Neuron (in vitro differentiated cells): ENCODE data around the gene AOC2.
A peak's percentile ranks its signal among the peaks of the same experiment; 100 is the strongest.

Experiments used
- H2AFZ ChIP-seq: one replicate; pipeline ENCODE4 v1.6.1; 2013; ENCODE audit warnings: low read depth, mild to moderate bottlenecking, inconsistent platforms, low read length, moderate library complexity
- H3K27me3 ChIP-seq: one replicate; pipeline ENCODE4 v1.6.1; 2013; ENCODE audit warnings: low read length; ENCODE audit not compliant: insufficient read depth
- H3K36me3 ChIP-seq: one replicate; pipeline ENCODE4 v1.6.1; 2013; ENCODE audit warnings: low read length; ENCODE audit not compliant: insufficient read depth
- H3K4me1 ChIP-seq: one replicate; pipeline ENCODE4 v1.6.1; 2013; ENCODE audit warnings: low read length; ENCODE audit not compliant: insufficient read depth
- H3K4me3 ChIP-seq: 2 replicates; pipeline ENCODE4 v1.5.1; 2013; ENCODE audit warnings: mild to moderate bottlenecking, low read length, moderate library complexity
- H3K9me3 ChIP-seq: one replicate; pipeline ENCODE4 v1.6.1; 2013; ENCODE audit warnings: low read length

The AOC2 gene, protein sequence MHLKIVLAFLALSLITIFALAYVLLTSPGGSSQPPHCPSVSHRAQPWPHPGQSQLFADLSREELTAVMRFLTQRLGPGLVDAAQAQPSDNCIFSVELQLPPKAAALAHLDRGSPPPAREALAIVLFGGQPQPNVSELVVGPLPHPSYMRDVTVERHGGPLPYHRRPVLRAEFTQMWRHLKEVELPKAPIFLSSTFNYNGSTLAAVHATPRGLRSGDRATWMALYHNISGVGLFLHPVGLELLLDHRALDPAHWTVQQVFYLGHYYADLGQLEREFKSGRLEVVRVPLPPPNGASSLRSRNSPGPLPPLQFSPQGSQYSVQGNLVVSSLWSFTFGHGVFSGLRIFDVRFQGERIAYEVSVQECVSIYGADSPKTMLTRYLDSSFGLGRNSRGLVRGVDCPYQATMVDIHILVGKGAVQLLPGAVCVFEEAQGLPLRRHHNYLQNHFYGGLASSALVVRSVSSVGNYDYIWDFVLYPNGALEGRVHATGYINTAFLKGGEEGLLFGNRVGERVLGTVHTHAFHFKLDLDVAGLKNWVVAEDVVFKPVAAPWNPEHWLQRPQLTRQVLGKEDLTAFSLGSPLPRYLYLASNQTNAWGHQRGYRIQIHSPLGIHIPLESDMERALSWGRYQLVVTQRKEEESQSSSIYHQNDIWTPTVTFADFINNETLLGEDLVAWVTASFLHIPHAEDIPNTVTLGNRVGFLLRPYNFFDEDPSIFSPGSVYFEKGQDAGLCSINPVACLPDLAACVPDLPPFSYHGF

DNA sequence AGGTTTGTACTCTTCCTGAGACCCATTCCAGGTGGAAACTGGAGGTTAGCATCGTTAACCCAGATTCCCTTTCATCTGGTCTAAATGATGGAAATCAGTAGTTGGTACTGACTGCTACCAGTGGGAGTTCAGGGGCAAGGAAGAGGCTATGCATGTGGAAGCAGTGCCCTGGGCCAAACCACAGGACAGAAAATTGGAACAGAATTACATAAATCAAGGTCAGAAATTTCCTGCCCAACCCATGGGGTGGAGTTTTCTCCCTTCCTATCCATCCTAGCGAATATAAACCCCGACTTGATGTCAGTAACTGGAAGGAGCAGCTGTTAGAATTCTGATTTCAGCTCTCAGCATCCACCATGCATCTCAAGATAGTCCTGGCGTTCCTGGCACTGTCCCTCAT, at the start of gene AOC2:
Gene AOC2 (plus strand): TSS at position 310 of the 400 bp plus-strand sequence. CDS start 47 bp downstream, at position 357.
- Histone ChIP-seq H2AFZ (no peak within 1 kb of the TSS), H3K4me3 (no peak within 1 kb of the TSS), H3K27me3 (no peaks in the 10 kb centered on the region), H3K36me3 (peaks cover 52% of the 10 kb centered on the region), H3K9me3 (no peaks in the 10 kb centered on the region), H3K4me1 (no peaks in the 10 kb centered on the region)

DNA sequence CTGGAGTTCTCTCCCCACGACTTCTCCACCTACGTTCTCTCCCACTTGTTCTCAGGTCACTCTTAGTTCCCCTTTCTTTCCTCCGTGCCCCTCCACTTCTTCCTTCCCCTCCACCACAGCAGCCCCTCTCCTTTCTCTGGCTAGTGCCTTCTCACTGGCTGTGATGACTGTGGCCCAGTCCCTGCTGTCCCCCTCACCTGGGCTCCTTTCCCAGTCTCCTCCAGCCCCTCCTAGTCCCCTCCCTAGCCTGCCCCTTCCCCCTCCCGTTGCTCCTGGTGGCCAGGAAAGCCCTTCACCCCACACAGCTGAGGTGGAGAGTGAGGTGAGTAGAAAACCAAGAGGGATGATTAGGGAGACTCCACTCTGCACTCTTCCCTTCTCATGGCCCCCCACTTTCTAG, 49.3 kb upstream of the AOC2 start:
- H3K4me1 ChIP-seq = peaks cover 7% of the 10 kb centered on the region
- peaks cover 7% of the 10 kb centered on the region for H3K36me3 ChIP-seq
- H2AFZ ChIP-seq = no peak overlapping the region
- H3K27me3 ChIP-seq = no peaks in the 10 kb centered on the region
- no peak overlapping the region for H3K4me3 ChIP-seq
- no peaks in the 10 kb centered on the region for H3K9me3 ChIP-seq

DNA sequence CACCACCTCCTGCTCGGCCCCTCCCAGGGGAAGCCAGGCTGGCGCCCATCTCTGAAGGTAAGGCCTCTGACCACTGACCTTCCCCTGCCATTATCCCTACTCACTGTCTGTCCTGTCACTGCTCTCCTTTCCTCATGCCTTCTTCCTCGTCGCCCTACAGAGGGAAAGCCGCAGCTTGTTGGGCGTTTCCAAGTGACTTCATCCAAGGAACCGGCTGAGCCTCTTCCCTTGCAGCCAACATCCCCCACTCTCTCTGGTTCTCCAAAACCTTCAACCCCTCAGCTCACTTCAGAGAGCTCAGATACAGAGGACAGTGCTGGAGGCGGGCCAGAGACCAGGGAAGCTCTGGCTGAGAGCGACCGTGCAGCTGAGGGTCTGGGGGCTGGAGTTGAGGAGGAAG, 48.9 kb upstream of the AOC2 start:
- Histone ChIP-seq H3K9me3 (no peaks in the 10 kb centered on the region), H3K4me1 (peaks cover 7% of the 10 kb centered on the region), H3K27me3 (no peaks in the 10 kb centered on the region), H3K4me3 (no peak overlapping the region), H3K36me3 (peaks cover 7% of the 10 kb centered on the region), H2AFZ (no peak overlapping the region)

DNA sequence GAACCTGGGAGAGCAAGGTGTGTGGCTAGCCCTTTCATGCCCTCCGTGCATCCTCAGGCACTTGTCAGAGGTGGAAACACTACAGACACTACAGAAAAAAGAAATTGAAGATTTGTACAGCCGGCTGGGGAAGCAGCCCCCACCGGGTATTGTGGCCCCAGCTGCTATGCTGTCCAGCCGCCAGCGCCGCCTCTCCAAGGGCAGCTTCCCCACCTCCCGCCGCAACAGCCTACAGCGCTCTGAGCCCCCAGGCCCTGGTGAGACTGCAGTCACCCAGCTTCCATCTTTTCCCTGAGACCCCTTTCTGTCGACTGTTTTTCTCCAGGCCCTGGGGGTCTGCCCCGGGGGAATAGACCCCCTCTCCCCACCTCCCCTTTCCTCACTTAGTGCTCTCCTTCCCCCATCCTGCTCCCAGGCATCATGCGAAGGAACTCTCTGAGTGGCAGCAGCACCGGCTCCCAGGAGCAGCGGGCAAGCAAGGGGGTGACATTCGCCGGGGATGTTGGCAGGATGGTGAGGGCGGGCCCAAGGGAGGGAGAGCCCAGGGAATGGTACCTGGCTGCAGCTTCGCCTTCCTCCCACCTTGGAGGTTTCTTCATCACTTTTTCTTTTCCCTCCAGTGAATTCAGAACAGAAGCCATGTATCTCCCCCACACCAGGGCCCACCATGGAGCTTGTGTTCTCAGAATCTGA, 48.2 kb upstream of the AOC2 start:
- Histone ChIP-seq H3K36me3 (peaks cover 7% of the 10 kb centered on the region), H2AFZ (no peak overlapping the region), H3K27me3 (no peaks in the 10 kb centered on the region), H3K9me3 (no peaks in the 10 kb centered on the region), H3K4me3 (no peak overlapping the region), H3K4me1 (peaks cover 7% of the 10 kb centered on the region)

DNA sequence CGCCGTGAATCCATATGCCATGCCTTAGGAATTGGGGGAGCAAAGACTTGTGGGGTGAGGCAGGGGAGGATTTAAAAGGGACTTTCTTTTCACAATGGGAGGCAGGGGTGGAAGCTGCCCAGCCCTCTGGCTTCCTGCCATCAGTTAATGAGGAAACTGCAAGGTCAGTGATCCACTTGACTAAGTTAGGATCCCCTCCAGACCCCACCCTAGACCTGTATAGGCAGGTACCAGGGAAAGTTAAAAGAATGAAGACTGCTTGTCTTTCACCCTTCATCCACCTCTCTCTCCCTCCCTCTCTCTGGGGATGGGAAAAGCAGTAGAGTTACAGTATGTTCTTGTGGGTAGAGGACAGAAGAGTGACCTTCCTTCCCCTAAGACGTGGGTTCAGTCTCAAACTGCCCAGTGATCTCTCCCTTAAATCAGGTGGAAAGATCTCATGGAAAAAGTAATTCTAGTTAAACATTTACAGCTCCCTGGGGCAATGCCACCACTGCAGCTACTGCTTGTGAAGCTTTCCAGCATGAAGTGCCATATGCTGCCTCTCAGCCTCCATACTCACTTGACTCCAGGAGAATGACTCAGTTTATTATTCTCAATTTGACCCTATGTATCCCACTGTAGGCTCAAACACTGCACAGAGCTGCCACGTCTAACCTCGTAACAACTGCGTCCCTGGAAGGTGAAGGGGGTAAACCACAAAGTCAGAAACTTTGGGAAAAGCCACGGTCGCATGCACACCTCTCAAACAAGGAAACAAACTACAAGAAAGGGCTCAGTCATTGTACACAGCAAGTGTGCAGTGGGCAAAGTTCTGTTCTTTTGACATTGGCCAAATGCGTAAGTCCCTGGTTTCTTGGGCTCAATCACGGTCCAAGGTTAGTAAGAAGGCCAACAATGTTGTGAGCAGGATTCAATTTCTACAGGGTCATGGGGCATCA, 47.0 kb upstream of the AOC2 start:
- Histone ChIP-seq H3K4me1 (peaks cover 7% of the 10 kb centered on the region), H3K27me3 (no peaks in the 10 kb centered on the region), H3K9me3 (no peaks in the 10 kb centered on the region)

DNA sequence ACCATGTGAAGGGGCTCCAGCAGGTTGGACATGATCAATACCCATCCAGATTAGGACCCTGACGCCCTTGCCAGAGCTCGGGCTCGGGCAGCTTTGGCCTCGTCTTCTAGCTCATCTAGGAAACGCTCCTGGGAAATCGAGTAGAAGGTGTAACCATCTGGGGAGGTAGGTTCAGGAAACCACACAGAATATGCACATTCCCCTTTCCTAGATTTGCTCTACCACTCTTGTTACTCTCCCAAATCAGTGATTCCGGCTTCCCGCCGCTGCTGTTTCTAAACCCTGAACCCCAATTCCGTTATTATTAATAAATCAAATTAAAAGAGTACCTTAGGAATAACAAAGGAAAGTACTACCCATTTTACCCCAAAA, 46.4 kb upstream of the AOC2 start:
- Histone ChIP-seq H3K27me3 (no peaks in the 10 kb centered on the region), H2AFZ (peak overlapping the region; percentile 61), H3K9me3 (no peaks in the 10 kb centered on the region)

More for the DNA sequence above, 47.0 kb upstream of the AOC2 start:
- Histone ChIP-seq H3K4me3 (peak overlapping the region; percentile 65), H3K36me3 (peaks cover 7% of the 10 kb centered on the region), H2AFZ (no peak overlapping the region)

DNA sequence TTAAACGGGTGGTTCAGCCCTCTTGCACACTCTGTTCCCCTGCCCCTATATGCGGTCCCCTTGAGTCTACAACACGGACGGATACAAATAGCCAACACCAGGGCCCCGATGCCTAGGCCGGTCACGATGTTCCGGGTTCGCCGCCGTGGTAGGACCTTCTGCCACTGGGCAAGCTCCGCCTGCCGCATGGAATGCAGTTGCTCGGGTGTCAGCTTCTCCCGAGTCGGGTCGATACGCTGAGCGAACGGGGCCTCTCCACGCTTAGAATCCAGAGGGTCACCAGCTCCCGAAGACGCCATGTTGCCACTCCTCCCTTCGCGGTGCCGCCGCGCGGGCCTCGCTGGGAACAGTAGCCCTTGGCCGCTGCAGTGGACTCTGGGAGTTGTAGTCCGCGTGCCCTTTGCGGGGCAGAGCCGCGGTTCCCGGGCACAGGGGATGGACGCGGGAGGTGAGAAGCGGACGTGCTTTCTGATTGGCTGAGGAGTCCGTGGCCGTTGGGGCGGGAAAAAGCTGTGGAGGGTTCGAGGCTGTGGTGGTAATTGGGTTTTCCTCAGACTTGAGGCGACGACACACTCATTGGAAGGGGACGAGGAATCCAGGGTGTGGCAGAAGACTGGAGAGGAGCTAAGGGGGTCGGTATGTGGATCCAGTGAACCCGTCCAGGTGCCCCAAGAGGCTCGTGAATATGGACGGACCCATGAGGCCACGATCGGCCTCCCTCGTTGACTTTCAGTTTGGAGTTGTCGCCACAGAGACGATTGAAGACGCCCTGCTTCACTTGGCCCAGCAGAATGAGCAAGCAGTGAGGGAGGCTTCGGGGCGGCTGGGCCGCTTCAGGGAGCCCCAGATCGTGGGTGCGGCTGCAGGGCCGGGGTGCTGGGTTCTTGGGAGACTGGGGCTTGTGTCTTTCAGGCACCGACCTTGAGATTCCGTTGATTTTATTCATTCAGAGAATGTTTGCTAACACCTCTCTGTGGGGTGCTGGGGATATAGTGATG, 45.7 kb upstream of the AOC2 start, which contains the start of the genes CNTD1 and COA3:
Gene CNTD1 (plus strand): TSS at position 479 of the 998 bp plus-strand sequence. CDS start 207 bp downstream, at position 686.
Gene COA3 (minus strand): TSS at position 322 of the 998 bp plus-strand sequence. CDS start 23 bp downstream, at position 299.
- H3K4me3 ChIP-seq = peak within 1 kb of the TSS; percentile 65
- H3K4me1 ChIP-seq = peaks cover 18% of the 10 kb centered on the region
- peak within 1 kb of the TSS; percentile 61 for H2AFZ ChIP-seq
- no peaks in the 10 kb centered on the region for H3K9me3 ChIP-seq
- H3K36me3 ChIP-seq = peaks cover 7% of the 10 kb centered on the region
- no peaks in the 10 kb centered on the region for H3K27me3 ChIP-seq

More for the DNA sequence above, 46.4 kb upstream of the AOC2 start:
- Histone ChIP-seq H3K36me3 (peaks cover 7% of the 10 kb centered on the region), H3K4me3 (peak overlapping the region; percentile 65), H3K4me1 (peaks cover 11% of the 10 kb centered on the region)

DNA sequence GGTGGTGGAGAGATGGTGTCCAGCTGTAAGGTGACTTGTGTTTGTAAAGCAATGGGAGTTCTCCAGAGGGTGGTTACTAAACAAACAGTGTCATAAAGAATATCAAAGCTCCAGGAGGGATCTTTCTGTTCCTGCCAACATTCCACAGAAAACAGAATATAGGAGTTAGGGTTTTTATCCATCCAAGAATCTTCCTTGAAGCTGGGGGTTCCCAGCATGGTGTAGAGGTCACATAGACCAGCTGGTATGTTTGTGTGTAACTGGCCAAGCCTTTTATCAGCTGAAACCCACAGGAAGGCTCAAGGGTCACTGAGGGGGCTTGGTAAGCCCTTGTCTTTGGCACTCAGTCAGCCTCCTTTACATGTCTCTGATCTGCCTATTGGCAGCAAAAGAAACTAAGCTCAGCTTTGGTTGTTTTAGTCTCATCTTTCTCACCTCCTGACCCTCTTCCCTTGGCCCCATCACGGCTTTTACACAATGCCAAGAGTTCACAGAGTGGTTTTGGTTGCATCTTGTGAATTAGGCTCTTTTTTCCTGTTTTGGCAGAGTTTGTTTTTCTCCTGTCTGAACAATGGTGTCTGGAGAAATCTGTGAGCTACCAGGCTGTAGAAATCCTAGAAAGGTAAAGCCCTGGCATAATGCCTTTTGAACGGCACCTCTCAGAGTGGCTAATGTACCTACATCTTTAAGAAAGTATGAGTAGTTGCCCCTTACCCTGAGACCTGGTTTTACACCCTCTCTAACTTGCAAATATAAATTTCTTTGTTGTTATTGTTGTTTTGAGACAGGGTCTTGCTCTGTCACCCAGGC, 41.1 kb upstream of the AOC2 start:
- H3K4me3 ChIP-seq = no peak overlapping the region
- peaks cover 13% of the 10 kb centered on the region for H3K4me1 ChIP-seq
- H2AFZ ChIP-seq = no peak overlapping the region
- H3K36me3 ChIP-seq = no peaks in the 10 kb centered on the region
- H3K9me3 ChIP-seq = no peaks in the 10 kb centered on the region
- H3K27me3 ChIP-seq = no peaks in the 10 kb centered on the region

DNA sequence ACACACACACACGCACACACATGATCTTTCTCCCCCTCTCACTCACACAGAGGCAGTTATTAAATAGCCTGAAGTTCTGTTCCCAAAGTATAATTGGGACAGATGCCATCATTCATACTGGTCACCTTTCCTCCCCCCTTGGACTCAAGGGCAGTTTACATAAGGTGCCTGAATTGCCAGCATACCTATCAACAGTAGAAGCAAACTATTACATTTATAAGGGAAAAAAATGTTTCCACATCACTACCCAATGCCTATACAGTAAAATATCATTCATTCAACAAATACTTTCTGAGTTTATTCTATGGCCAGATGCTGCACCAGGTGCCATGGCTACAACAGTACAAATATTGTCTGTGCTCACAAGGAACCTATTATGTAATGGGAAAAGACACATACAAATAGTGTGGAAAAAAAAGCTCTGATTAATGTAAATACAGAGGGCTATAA, 39.4 kb upstream of the AOC2 start:
- Histone ChIP-seq H3K27me3 (no peaks in the 10 kb centered on the region), H3K4me1 (peaks cover 13% of the 10 kb centered on the region), H3K4me3 (no peak overlapping the region), H3K36me3 (peaks cover 4% of the 10 kb centered on the region), H3K9me3 (no peaks in the 10 kb centered on the region), H2AFZ (no peak overlapping the region)

DNA sequence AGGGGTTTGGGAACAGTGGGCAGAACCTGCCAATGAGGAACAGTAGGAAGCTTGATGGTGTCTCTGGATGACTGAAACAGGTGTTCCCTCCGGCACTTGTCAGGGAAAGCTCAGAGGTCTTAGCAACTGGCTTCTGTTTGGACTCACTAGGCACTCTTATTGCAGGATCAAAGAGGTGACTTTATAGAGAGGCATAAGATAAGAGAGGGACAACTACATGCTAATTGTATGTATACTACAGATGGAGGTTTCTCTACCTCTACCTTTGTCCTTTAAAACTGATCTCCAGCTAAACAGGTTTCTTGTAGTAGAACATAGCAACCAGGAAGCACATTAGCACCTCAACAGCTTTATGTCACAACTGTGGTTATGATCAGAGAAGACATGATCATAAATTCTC, 38.1 kb upstream of the AOC2 start:
- Histone ChIP-seq H2AFZ (no peak overlapping the region), H3K4me1 (peaks cover 13% of the 10 kb centered on the region), H3K27me3 (no peaks in the 10 kb centered on the region), H3K36me3 (peaks cover 14% of the 10 kb centered on the region), H3K9me3 (no peaks in the 10 kb centered on the region), H3K4me3 (no peak overlapping the region)

DNA sequence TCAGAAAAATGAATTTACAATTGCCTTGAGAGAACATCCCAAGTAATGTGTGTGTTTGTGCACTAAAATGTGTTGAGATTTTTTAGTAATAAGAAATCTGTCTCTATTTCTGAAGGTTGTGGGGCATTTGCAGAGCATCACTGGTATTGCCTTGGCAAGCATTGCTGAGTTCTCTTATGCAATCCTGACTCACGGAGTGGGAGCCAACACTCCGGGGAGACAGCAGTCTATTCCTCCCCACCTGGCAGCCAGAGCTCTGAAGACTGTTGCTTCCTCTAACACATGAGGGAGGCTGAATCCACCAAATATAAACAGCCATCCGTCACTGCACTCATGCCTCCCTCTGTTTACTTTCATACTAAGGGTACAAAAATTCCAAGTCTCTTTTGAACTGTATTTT, 35.1 kb upstream of the AOC2 start:
- Histone ChIP-seq H3K9me3 (no peaks in the 10 kb centered on the region), H3K4me3 (no peak overlapping the region), H3K27me3 (no peaks in the 10 kb centered on the region), H3K36me3 (peaks cover 28% of the 10 kb centered on the region), H3K4me1 (no peaks in the 10 kb centered on the region), H2AFZ (no peak overlapping the region)
